Measurements from ENCODE around the gene XIRP2. TPM values are rescaled to one million over a fixed set of nuclear protein-coding genes. Genes with fewer than 3 reads are reported as not detected.
A peak's percentile ranks its signal among the peaks of the same experiment; 100 is the strongest.
"Not testable (repeated sequence)": the region's sequence is repeated elsewhere in the genome, so short reads cannot be mapped to it uniquely, and the experiment has no call there.

XIRP2 gene
- total RNA-seq, 2 donors from 2014 or later, result not detected

GRCh38 chr2:167237478-167237877 is 349.2 kb downstream of the XIRP2 start:
- intact Hi-C loops (cut with DNase I, micrococcal nuclease), result no loop called here
- ATAC-seq (no peak), DNase-seq (no peak)

GRCh38 chr2:167240671-167241070 is 352.4 kb downstream of the XIRP2 start:
- intact Hi-C loops (cut with DNase I, micrococcal nuclease), result no loop called here

GRCh38 chr2:167249197-167249596 is 360.9 kb downstream of the XIRP2 start:
- ATAC-seq, result no peak
- DNase-seq, result no peak
- intact Hi-C loops (cut with DNase I, micrococcal nuclease), result no loop called here

More at GRCh38 chr2:167240671-167241070, 352.4 kb downstream of the XIRP2 start:
- DNase-seq, result no peak
- no peak for ATAC-seq

GRCh38 chr2:167253025-167253424 is 364.7 kb downstream of the XIRP2 start:
- ATAC-seq (no peak), DNase-seq (no peak)

GRCh38 chr2:167254721-167255120 is 366.4 kb downstream of the XIRP2 start:
- DNase-seq (no peak), ATAC-seq (no peak)
- intact Hi-C loops (cut with DNase I, micrococcal nuclease), result no loop called here

More at GRCh38 chr2:167253025-167253424, 364.7 kb downstream of the XIRP2 start:
- intact Hi-C loops (cut with DNase I, micrococcal nuclease), result no loop called here

GRCh38 chr2:167258712-167259111 is 370.4 kb downstream of the XIRP2 start:
- DNase-seq, result no peak
- no peak for ATAC-seq
- intact Hi-C loops (cut with DNase I, micrococcal nuclease), result no loop called here

- intact Hi-C loops (cut with DNase I, micrococcal nuclease), result no loop called here
- ATAC-seq, result peak; percentile 95
- peak in 1 of 2 donors; percentile 38 for DNase-seq
Measured at GRCh38 chr2:167264380-167264779, 376.1 kb downstream of the XIRP2 start.

- DNase-seq (no peak), ATAC-seq (no peak)
- intact Hi-C loops (cut with DNase I, micrococcal nuclease), result no loop called here
Measured at GRCh38 chr2:167265004-167265403, 376.7 kb downstream of the XIRP2 start.

GRCh38 chr2:167265722-167266121 is 377.4 kb downstream of the XIRP2 start:
- no peak for ATAC-seq
- DNase-seq, result no peak
- intact Hi-C loops (cut with DNase I, micrococcal nuclease), result no loop called here

- intact Hi-C loops (cut with DNase I, micrococcal nuclease); ATAC-seq; DNase-seq: not testable (repeated sequence)
Measured at GRCh38 chr2:167268245-167268644, 380.0 kb downstream of the XIRP2 start.

GRCh38 chr2:167271932-167272331 is 383.7 kb downstream of the XIRP2 start:
- ATAC-seq (no peak), DNase-seq (no peak)
- intact Hi-C loops (cut with DNase I, micrococcal nuclease), result no loop called here

GRCh38 chr2:167275046-167275445 is 386.8 kb downstream of the XIRP2 start:
- ATAC-seq (no peak), DNase-seq (no peak)
- intact Hi-C loops (cut with DNase I, micrococcal nuclease), result no loop called here

- intact Hi-C loops (cut with DNase I, micrococcal nuclease), result no loop called here
- DNase-seq (no peak), ATAC-seq (no peak)
Measured at GRCh38 chr2:167279810-167280209, 391.5 kb downstream of the XIRP2 start.

GRCh38 chr2:167287212-167287611 is 398.9 kb downstream of the XIRP2 start:
- ATAC-seq, result no peak

GRCh38 chr2:167289651-167290410 is 401.6 kb downstream of the XIRP2 start:
- ATAC-seq (no peak), DNase-seq (no peak)
- intact Hi-C loops (cut with DNase I, micrococcal nuclease), result no loop called here

More at GRCh38 chr2:167287212-167287611, 398.9 kb downstream of the XIRP2 start:
- intact Hi-C loops (cut with DNase I, micrococcal nuclease), result no loop called here
- DNase-seq, result no peak

GRCh38 chr2:167292430-167293171 is 404.3 kb downstream of the XIRP2 start, which contains the start of gene B3GALT1:
Gene B3GALT1 (plus strand): TSS chr2:167293001.
- intact Hi-C loops (cut with DNase I, micrococcal nuclease), result no loop called here
- ATAC-seq (peak; percentile 93), DNase-seq (peak; percentile 85 to 90)

GRCh38 chr2:167293172-167293781 is 405.0 kb downstream of the XIRP2 start:
- ATAC-seq (peak; percentile 40), DNase-seq (peak; percentile 33 to 44)
- intact Hi-C loops (cut with DNase I, micrococcal nuclease), result no loop called here

GRCh38 chr2:167293943-167294775 is 405.9 kb downstream of the XIRP2 start:
- intact Hi-C loops (cut with DNase I, micrococcal nuclease), result no loop called here
- ATAC-seq (peak; percentile 34), DNase-seq (peak; percentile 29 to 47)

- no peak for DNase-seq
- intact Hi-C loops (cut with DNase I, micrococcal nuclease), result no loop called here
- ATAC-seq, result no peak
Measured at GRCh38 chr2:167294776-167295140, 406.5 kb downstream of the XIRP2 start.

Measured in left colon (tissue), 2 donors.